NCI-H748 treated with DMSO at 0.1 percent for 48 hours (cell line): Measurements from ENCODE around the gene KYNU.
"Not testable (repeated sequence)": the region's sequence is repeated elsewhere in the genome, so short reads cannot be mapped to it uniquely, and the experiment has no call there.

Source experiments
- DNase-seq: peaks from one replicate; lab custom pipeline; 2025; lab: John Stamatoyannopoulos, UW

Gene KYNU

DNA sequence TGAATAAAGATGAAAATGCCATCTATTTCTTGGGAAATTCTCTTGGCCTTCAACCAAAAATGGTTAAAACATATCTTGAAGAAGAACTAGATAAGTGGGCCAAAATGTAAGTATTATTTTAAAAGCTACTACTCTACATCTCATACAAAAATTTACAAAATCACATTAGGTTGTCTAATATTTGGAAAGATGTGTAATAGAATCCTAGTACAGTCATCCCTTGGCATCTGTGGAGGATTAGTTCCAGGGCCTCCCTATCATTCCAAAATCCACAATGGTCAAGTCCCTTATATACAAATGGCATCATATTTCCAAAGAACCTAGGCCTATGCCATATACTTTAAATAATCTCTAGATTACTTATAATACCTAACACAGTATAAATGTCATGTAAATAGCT, 41.2 kb downstream of the KYNU start:
- DNase-seq, result no peak

GRCh38 chr2:142920571-142920970, 43.1 kb downstream of the KYNU start:
- no peak for DNase-seq

GRCh38 chr2:142926445-142926844, 49.0 kb downstream of the KYNU start:
- no peak for DNase-seq

- DNase-seq, result no peak
Observed at GRCh38 chr2:142930835-142931398, 53.5 kb downstream of the KYNU start.

DNA sequence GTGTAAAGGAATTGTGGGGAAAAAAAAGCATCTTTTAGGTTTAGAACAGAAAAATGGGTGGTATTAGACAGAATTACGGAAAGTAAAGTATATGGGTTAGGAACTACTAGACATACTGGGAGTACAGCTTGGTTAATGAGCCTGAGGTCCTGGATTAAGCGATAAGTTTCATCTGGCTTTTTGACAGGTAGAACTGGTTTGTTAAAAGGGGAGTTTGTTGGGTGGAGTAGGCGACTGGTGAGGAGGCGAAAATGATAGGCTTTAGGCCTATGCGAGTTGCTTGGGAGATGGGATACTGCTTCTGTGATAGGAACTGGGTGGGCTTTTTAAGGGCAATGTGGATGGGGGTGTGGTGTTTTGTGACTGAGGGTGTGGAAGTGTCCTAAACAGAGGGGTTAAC, 56.5 kb downstream of the KYNU start:
- DNase-seq, result no peak

DNA sequence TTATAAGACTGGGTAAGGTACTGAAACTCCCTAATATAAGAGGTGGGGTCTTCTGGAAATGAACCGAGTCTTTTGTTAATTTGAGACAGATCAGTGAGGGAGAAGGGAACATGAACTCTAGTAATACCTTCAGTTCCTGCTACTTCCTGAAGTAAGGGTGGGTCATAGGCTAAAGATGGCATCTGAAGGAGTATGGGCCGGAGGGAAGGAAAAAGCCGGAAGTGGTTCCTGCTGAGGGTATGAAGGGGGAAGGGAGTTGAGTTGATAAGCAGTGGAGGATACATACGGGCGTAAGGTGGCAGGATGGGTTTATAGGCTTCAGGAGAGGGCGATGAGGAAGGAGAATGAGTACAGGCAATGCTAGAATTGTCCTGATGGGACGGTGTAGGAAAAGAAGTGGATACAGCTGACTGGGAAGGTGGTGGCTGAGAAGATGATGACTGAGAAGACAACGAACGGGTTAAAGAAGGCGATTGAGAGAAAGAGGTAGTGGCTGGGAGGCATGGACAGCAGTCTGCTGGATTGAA, 58.2 kb downstream of the KYNU start:
- no peak for DNase-seq

DNA sequence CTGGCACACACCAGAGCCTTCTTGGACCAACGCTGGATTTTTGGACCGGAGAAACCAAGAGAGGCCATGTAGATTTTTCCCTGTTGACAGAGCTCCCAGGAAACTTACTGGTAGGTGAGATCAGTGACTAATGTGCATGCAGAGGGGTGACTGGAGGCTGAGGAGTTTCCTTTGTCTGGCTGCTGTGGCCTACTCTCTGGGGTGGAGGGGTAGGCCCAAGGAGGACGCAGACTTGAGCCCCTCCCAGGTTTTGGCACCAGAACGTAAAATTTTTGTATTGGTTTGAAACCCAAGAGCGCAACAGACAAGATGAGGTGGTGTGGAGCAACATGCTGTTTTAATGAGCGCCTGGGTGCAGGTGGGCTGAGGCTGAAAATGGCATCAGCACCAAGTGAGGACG, 59.2 kb downstream of the KYNU start:
- no peak for DNase-seq

DNA sequence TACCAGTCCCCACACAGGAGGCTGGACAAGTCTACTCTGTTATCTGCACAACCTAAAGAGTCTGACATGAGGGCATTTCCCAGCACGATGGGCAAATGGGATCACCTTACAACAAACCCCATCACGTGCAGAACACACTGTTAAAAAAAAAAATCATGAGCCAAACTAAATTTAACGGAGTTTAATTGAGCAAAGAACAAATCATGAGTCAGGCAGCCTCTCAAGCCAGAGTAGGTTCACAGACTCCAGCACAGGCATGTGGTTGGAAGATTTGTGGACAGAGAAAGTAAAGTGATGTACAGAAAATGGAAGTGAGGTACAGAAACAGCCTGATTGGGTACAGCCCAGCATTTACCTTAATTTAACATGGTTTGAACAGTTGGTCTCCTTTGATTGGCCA, 59.9 kb downstream of the KYNU start:
- no peak for DNase-seq

GRCh38 chr2:142938240-142938639, 60.8 kb downstream of the KYNU start:
- DNase-seq, result no peak

DNA sequence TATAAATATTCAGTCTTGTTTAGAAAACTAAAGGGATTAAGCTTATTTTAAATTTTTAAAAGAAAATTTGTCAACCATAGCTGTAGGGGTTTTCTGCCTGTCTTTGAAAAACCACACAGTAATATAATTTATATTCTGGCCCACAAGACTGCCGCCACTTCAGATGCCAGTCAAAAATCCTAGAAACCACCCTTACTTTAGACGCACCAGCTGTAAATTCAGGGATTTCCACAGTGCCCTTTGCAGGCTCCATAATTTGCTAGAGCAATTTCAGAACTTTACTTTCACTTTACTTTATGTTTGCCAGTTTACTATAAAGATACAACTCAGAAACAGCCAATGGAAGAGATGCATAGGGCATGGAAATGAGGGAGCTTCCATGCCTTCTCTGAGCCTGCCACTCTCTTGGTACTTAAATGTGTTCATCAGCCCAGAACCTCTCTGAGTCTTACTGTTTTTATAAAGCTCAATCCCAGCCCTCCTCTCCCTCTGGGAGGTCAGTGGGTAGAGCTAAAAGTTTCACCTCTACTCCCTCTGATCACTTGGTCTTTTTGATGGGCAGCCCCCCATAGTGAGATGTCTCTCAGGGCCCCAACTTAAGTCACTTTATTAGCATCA, 63.3 kb downstream of the KYNU start:
- no peak for DNase-seq

DNA sequence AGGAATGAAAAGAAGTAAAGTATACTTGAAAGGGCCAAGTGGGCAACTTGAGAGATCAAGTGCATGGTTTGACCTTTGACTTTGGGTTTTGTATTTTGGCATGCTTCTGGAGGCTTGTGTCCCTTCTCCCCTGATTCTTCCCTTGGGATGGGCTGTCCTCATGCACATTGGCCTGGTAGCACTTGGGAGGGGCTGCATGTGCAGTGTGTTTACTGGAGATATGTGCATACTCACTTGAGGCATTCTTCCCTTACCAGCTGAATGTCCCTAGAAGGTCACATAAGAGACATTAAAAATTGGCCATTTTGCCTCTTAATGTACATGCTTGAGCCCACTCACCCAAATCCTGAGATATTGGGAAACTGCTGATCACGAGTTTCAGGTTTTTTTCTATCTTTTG, 65.2 kb downstream of the KYNU start:
- DNase-seq, result no peak

- DNase-seq, result no peak
Observed at GRCh38 chr2:142944264-142944663, 66.8 kb downstream of the KYNU start.

DNA sequence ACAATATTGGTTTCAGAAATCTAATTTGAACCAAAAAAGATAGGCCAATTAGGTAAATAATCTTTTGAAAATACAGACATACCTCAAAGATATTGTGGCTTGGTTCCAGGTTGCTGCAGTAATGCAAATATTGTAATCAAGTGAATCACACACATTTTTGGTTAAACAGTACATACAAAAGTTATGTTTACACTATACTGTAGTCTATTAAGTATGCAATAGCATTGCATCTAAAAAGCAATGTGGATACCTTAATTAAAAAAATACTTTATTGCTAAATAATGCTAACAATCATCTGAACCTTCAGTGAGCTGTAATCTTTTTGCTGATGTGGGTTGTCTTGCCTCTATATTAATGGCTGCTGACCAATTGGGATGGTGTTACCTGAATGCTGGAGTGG, 67.3 kb downstream of the KYNU start:
- no peak for DNase-seq

DNA sequence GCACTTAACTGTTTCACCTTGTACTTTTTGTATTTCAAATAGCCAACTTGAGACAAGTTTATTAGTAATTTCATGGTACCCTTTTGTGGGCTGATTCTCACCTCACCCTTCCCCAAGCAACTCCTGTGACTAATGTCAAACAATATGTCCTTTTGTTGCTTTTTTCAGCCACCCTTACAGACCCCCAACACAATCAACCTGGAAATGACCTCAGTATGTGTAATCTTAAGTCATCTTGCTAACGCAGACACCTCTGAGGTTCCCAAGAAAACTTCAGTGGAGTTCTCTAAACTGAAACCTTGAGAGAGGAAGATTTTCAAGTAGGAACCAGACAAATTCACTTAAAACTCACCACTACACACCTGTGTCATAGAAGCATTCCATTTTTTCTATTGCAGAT, 69.5 kb downstream of the KYNU start:
- no peak for DNase-seq

DNA sequence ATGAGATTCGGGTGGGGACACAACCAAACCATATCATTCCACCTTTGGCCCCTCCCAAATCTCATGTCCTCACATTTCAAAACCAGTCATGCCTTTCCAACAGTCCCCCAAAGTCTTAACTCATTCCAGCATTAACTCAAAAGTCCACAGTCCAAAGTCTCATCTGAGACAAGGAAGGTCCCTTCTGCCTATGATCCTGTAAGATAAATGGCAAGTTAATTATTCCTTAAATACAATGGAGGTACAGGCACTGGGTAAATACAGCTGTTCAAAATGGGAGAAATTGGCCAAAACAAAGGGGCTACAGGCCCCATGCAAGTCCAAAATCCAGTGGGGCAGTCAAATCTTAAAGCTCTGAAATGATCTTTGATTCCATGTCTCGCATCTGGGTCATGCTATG, 71.3 kb downstream of the KYNU start:
- DNase-seq, result not testable (repeated sequence)

- DNase-seq, result not testable (repeated sequence)
Observed at GRCh38 chr2:142950323-142950722, 72.9 kb downstream of the KYNU start.

DNA sequence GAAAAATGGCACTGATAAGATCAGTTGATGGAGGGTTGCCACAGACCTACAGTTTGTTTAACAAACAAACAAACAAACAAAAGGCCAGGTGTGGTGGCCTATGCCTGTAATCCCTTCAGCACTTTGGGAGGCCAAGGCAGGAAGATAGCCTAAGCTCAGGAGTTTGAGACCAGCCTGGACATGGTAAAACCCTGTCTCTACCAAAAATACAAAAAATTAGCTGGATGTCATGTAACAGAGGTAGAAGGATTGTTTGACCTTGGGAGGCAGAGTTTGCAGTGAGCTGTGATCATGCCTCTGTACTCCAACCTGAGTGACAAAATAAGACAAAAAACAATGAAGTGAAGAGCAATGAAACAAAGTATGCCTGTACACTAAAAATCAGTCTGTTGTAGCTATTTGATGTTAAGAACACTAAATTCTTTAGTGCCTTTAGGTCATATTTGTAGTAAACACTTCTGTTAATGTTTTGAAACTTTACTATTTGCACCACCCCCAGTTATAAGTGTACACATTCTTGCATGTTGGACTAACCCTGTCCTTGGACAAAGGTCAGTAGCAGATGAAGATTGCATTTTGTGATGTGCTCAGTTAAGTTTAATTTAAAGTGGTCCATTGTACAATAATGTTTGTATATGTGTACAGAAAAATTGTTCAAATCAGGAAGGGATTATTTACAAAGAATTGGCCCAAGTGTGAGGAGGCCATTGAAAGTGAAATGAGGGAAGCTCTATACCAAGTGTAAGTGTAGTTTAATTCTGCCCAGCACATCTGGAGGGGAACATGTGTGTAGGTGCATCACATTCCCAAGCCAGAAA, 73.9 kb downstream of the KYNU start:
- no peak for DNase-seq

DNA sequence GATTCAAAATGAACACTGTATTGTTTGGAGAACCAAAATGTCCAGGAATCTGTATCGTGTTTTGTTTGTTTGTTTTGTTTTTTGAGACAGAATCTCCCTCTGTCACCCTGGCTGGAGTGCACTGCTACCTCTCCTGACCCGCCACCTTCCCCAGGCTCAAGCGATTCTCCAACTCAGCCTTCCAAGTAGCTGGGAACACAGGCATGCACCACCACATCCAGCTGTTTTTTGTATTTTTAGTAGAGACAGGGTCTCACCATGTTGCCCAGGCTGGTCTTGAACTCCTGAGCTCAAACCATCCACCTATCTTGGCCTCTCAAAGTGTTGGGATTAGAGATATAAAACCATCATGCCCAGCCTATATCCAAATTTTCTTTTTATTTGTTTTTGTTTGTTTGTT, 74.6 kb downstream of the KYNU start:
- DNase-seq, result no peak

DNA sequence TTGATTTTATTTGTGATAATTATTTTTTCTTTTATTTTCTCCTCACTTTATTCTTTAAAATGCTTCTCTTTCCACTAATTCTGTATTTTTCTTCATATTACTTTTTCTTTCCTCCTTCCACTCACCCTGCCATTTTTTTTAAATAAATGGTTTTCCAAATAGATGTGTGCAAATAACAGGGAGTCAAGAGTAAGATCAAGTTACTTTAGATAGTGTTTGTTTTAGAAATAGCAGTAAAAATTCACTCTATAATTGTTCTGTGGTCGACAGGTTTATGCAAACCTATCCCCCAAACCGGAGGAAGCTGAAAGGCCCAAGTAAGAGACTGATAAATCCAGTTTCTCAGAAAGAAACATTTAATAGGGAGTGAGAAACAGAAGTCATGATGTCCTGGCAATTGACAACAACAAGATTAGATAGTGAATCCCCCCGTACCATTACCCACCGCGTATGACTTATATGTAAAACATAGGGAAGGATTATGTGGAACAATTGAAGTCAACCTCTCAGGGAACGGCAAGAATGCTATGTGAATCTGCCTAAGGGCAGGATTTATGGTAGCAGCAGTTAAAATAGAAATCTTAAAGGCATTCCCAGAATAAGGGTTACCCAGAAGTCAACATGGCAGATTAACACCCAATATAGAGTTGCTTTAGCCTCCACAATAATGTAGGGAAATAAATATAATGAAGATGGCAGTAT, 75.5 kb downstream of the KYNU start:
- no peak for DNase-seq

DNA sequence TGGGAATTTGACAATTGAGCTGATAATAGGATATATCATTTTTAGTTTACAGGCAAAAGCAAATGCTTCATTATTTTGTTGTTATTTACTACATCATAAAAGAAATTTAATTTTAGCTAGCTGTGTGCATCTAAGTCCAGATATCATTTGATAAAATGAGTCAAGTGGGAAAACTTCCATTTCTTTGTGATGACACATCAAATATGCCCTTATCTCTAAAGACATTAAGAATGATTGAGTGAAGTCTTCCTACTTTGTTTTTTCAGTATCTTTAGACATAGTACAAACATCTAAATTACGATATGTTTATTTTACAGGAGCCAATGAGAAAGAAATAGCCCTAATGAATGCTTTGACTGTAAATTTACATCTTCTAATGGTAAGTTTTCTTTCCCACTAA, 77.0 kb downstream of the KYNU start:
- no peak for DNase-seq

DNA sequence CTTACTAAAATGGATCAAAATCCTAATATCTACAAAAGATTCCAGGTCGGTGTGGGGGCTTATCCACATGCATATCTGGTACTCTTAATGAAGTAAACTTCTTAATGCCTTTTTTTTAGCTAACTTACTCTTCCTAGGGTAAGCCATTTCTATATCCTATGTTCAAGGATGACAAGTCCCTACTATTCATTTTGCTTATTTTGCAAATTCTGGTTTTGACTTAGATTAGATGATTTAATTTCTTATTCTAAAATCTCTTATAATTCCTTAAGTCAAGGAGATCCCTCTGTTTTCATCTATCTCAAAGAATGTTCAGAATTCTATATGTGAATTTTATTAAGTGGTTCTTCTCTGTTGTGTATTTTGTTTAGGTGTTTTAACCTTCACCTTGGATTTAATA, 79.7 kb downstream of the KYNU start:
- DNase-seq, result no peak

- DNase-seq, result no peak
Observed at GRCh38 chr2:142961202-142961601, 83.7 kb downstream of the KYNU start.

GRCh38 chr2:142965443-142965842, 88.0 kb downstream of the KYNU start:
- DNase-seq, result no peak
